Stimulated activated CD4-positive, alpha-beta T cell treated with anti-CD3 and anti-CD28 coated beads, TNF-alpha, amount 100 ng/mL, for 1 hour (primary cell): ENCODE data around the gene RIOK2.

Source experiments
- DNase-seq, 3 donors: peaks; one replicate each; pipeline ENCODE4 v3.0.0-alpha.2; 2020; ENCODE audit warnings: low read depth in 3 of 3, low spot score in 1 of 3

RIOK2 gene

GRCh38 chr5:97127727-97128126 lies 55.3 kb downstream of the RIOK2 start:
- DNase-seq = no peak

GRCh38 chr5:97125125-97125683 lies 57.8 kb downstream of the RIOK2 start:
- DNase-seq = no peak

GRCh38 chr5:97124335-97124734 lies 58.7 kb downstream of the RIOK2 start:
- no peak for DNase-seq

- no peak for DNase-seq
These were observed 61.2 kb downstream of the RIOK2 start for GRCh38 chr5:97121848-97122247.

GRCh38 chr5:97120195-97120594 lies 62.9 kb downstream of the RIOK2 start:
- no peak for DNase-seq

GRCh38 chr5:97119007-97119390 lies 64.0 kb downstream of the RIOK2 start:
- no peak for DNase-seq

- DNase-seq = no peak
These were observed 64.6 kb downstream of the RIOK2 start for GRCh38 chr5:97118261-97119006.

- DNase-seq = no peak
These were observed 67.1 kb downstream of the RIOK2 start for GRCh38 chr5:97115932-97116331.

GRCh38 chr5:97112230-97112629 lies 70.8 kb downstream of the RIOK2 start:
- DNase-seq = no peak

- no peak for DNase-seq
These were observed 71.4 kb downstream of the RIOK2 start for GRCh38 chr5:97111616-97112015.

- DNase-seq = no peak
These were observed 72.0 kb downstream of the RIOK2 start for GRCh38 chr5:97111004-97111403.
